ENCODE results near the gene MPZL3.

Gene MPZL3

DNA sequence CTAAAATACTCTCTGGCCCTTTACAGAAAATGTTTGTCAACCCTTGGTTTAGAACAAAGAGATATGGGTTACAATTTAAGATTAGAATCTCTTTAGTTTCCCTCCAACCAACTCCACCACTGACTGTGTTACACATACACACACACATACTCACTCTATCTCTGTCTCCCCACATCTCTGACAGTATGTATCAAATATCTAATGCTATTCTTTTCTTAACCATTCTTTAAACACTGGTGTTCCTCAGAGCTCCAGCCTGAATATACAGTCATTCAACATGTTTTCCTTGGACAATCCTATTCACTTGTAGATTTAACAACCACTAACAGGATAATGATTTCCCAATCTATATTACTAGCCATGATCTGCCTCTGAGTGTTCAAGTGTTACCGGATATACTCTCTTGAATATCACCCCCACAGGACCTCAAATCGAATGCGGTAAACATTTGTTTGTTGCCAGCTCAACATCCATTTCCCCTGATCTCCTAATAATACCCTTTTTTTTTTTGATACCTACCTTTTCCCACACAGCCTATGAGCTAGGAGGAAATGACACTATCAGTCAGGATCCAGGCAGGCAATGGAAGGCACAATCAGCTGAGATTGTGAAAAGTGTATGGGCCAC, 6.1 kb downstream of the MPZL3 start:
- Mint-ChIP-seq H3K4me1 (ENCODE audit: low read depth) (peaks cover 87% of the 10 kb centered on the region), H3K4me3 (peak overlapping the region; percentile 54), H3K9me3 (ENCODE audit: low read depth) (no peaks in the 10 kb centered on the region), H3K36me3 (peaks cover 24% of the 10 kb centered on the region), H3K27me3 (no peaks in the 10 kb centered on the region), H3K27ac (peak overlapping the region; percentile 99)

DNA sequence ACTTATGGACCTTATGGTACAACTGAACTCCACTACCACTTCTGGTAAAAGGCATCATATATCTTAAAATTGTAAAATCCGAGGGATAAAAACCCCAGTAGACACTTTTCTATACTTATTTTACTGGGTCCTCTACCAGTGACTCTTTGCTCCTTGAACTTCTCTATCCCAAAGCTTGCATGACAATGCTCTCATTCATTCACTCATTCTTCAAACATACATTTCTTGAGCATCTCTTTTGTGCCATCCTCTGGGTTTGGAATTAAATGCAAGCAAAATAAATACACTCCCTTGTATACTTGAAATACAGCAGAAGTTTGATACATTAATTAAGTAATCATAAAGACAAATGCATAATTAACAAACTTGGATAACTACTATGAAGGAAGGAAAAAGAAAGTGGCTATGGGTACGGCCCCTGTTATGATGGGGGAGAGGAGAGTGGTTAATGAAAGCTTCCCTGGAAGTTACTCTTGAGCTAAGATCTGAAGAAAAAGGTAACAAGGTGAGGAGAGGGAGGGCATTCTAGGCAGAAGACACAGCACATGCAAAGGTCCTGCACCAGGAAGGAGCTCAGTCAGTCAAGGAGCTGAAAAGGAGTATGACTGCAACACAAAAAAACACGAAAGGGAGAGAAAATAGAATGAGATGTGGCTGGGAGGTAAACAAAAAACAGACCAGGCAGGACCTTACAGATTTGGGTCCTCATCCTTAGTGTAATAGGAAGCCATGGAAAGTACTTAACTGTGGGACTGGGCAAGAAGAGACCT, 8.0 kb downstream of the MPZL3 start:
- no peaks in the 10 kb centered on the region for H3K27me3 Mint-ChIP-seq
- H3K9me3 Mint-ChIP-seq (ENCODE audit: low read depth) = no peaks in the 10 kb centered on the region
- H3K4me3 Mint-ChIP-seq = peak overlapping the region; percentile 59
- H3K36me3 Mint-ChIP-seq = peaks cover 30% of the 10 kb centered on the region
- H3K27ac Mint-ChIP-seq = peak overlapping the region; percentile 99
- peaks cover 86% of the 10 kb centered on the region for H3K4me1 Mint-ChIP-seq (ENCODE audit: low read depth)

DNA sequence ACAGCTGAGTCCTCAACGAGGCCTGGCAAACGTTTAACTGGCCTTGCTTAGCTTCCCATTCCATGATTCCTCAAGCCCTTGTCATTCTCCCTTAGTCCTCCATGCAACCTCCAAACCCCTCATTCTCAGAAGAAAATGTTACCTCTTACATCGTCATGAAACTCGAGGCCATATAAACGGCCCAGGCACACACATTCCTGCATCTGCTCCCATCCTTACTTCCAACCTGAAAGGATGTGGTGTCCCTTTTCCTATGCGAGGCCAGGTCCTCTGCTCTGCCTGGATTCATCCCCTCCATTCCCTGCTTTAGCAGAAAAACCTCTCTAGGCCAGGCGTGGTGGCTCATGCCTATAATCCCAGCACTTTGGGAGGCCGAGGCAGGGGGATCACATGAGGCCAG, 9.0 kb downstream of the MPZL3 start:
- H3K4me3 Mint-ChIP-seq = peak overlapping the region; percentile 94
- peaks cover 90% of the 10 kb centered on the region for H3K4me1 Mint-ChIP-seq (ENCODE audit: low read depth)
- H3K9me3 Mint-ChIP-seq (ENCODE audit: low read depth) = no peaks in the 10 kb centered on the region
- no peaks in the 10 kb centered on the region for H3K27me3 Mint-ChIP-seq
- H3K36me3 Mint-ChIP-seq = peaks cover 39% of the 10 kb centered on the region
- H3K27ac Mint-ChIP-seq = peak overlapping the region; percentile 99

GRCh38 chr11:118241764-118242098, 10.4 kb downstream of the MPZL3 start:
- Mint-ChIP-seq H3K27ac (peak overlapping the region; percentile 99), H3K4me3 (peak overlapping the region; percentile 94), H3K9me3 (ENCODE audit: low read depth) (no peaks in the 10 kb centered on the region), H3K4me1 (ENCODE audit: low read depth) (peaks cover 94% of the 10 kb centered on the region), H3K27me3 (no peaks in the 10 kb centered on the region), H3K36me3 (peaks cover 36% of the 10 kb centered on the region)

DNA sequence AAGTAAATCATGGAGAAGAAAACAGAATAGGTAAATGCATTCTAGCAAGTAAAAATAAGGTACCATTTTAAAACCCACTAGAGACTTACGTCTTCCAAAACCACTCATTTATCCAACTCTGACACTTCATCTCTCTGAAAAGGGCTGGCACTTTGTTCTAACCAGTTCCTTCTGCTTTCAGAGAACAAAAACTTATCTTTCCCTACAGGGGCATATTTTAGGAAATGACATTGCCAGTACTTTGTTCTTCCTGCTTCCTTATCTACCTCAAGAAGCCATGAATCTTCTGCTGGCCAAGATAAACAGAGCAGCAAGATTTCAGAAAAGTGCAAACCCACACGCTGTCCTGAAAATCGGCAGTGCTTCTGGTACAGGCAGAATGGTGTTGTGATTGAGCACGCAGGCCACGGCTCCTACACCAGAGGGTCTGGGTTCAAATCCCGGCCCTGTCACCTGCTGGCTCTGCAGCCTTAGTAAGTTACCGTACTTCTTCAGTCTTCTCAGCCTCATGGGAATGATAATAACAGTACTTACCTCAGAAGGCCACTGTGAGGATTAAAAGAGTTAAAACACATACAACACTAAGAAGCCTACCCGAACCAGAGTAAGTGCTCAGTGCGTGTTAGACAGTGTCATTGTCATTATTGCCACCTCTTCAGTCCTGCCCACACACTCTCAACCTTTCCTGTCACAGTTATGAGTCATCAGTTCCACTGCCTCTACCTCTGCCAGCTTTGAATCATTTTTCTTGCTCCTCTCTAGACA, 11.0 kb downstream of the MPZL3 start:
- Mint-ChIP-seq H3K9me3 (ENCODE audit: low read depth) (no peaks in the 10 kb centered on the region), H3K27me3 (no peaks in the 10 kb centered on the region), H3K27ac (peak overlapping the region; percentile 99), H3K36me3 (peaks cover 39% of the 10 kb centered on the region), H3K4me1 (ENCODE audit: low read depth) (peaks cover 95% of the 10 kb centered on the region), H3K4me3 (peak overlapping the region; percentile 94)

DNA sequence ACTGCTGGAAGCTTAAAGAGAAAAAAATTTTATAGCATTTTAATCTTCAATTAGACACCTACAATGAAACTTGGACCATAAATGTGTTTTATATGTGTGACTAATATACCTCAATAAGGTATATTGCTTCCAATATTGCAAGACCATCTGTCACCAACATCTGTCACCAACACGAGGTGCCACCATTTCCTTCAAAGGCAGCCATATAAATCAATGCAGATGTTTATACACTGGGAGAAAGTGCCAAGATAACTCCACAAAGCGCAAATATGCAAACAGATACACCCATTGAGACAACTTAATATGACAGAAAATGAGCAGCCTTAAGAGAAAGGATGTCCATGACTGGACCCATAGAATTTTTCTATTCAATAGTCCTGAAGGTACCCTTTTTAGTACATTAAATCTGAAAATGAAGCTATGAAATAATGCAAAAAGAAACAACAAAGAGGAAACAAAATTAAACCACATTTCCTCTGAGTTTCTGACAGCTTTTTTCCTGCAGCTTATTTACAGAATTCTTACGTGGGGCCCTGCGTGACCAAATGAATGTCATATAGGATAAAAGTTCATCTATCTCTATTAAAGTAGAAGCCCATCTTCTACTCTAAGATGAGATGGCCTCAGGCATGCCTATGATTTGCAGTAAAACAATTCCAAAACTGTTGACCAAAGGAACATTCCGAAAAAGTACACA, 12.5 kb downstream of the MPZL3 start:
- peaks cover 93% of the 10 kb centered on the region for H3K4me1 Mint-ChIP-seq (ENCODE audit: low read depth)
- H3K27ac Mint-ChIP-seq = peak overlapping the region; percentile 99
- H3K9me3 Mint-ChIP-seq (ENCODE audit: low read depth) = no peaks in the 10 kb centered on the region
- peaks cover 41% of the 10 kb centered on the region for H3K36me3 Mint-ChIP-seq
- peak overlapping the region; percentile 94 for H3K4me3 Mint-ChIP-seq
- H3K27me3 Mint-ChIP-seq = no peaks in the 10 kb centered on the region

GRCh38 chr11:118238929-118239328, 13.2 kb downstream of the MPZL3 start:
- H3K4me3 Mint-ChIP-seq = peak overlapping the region; percentile 94
- H3K9me3 Mint-ChIP-seq (ENCODE audit: low read depth) = no peaks in the 10 kb centered on the region
- H3K4me1 Mint-ChIP-seq (ENCODE audit: low read depth) = peaks cover 93% of the 10 kb centered on the region
- H3K27me3 Mint-ChIP-seq = no peaks in the 10 kb centered on the region
- H3K36me3 Mint-ChIP-seq = peaks cover 40% of the 10 kb centered on the region
- peak overlapping the region; percentile 99 for H3K27ac Mint-ChIP-seq

GRCh38 chr11:118238421-118238820, 13.7 kb downstream of the MPZL3 start:
- peak overlapping the region; percentile 94 for H3K4me3 Mint-ChIP-seq
- peaks cover 93% of the 10 kb centered on the region for H3K4me1 Mint-ChIP-seq (ENCODE audit: low read depth)
- H3K27me3 Mint-ChIP-seq = no peaks in the 10 kb centered on the region
- H3K36me3 Mint-ChIP-seq = peaks cover 42% of the 10 kb centered on the region
- H3K27ac Mint-ChIP-seq = peak overlapping the region; percentile 99
- no peaks in the 10 kb centered on the region for H3K9me3 Mint-ChIP-seq (ENCODE audit: low read depth)

DNA sequence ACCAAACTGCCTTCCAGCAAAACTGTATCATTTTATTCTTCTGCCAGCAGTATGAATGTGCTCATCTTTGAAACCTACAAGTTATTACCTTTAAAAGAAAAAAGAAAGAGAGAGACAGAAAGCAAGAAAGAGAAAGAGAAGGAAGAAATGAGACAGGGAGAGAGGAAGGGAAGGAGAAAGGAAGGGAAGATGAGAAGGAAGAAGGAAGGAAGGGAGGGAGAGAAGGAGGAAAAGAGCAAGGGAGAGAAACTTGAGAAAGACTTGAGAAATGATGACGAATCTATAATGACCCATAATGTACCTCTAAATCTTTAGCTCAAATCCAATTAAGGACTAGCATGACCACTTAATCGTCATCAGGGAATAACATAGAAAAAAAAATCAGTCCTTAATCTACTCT, 16.0 kb downstream of the MPZL3 start:
- H3K9me3 Mint-ChIP-seq (ENCODE audit: low read depth) = no peaks in the 10 kb centered on the region
- peaks cover 82% of the 10 kb centered on the region for H3K4me1 Mint-ChIP-seq (ENCODE audit: low read depth)
- peak overlapping the region; percentile 99 for H3K27ac Mint-ChIP-seq
- peak overlapping the region; percentile 94 for H3K4me3 Mint-ChIP-seq
- no peaks in the 10 kb centered on the region for H3K27me3 Mint-ChIP-seq
- peaks cover 49% of the 10 kb centered on the region for H3K36me3 Mint-ChIP-seq

- Mint-ChIP-seq H3K36me3 (peaks cover 45% of the 10 kb centered on the region), H3K9me3 (ENCODE audit: low read depth) (no peaks in the 10 kb centered on the region), H3K27ac (no peak overlapping the region), H3K27me3 (no peaks in the 10 kb centered on the region), H3K4me1 (ENCODE audit: low read depth) (peaks cover 71% of the 10 kb centered on the region), H3K4me3 (no peak overlapping the region)
Measured at GRCh38 chr11:118234833-118235232, 17.3 kb downstream of the MPZL3 start.

DNA sequence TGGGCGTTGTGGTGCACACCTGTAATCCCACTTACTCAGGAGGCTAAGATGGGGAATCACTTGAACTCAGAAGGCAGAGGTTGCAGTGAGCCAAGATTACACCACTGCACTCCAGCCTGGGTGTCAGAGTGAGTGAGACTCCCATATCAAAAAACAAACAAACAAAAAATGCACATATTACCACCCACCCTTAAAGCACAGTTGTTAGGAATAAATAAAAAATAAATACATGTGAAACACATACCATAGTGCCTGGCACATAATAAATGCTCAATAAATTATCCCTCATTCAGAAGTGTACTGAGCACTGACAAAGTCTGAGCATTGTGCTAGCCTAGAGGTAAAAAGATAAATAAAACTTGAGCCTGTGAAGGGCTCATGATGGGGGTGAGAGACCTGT, 18.3 kb downstream of the MPZL3 start:
- Mint-ChIP-seq H3K4me3 (peak overlapping the region; percentile 17), H3K9me3 (ENCODE audit: low read depth) (no peaks in the 10 kb centered on the region), H3K27ac (no peak overlapping the region), H3K36me3 (peaks cover 50% of the 10 kb centered on the region), H3K4me1 (ENCODE audit: low read depth) (peaks cover 63% of the 10 kb centered on the region), H3K27me3 (no peaks in the 10 kb centered on the region)

- peaks cover 62% of the 10 kb centered on the region for H3K4me1 Mint-ChIP-seq (ENCODE audit: low read depth)
- no peak overlapping the region for H3K27ac Mint-ChIP-seq
- H3K27me3 Mint-ChIP-seq = no peaks in the 10 kb centered on the region
- H3K4me3 Mint-ChIP-seq = peak overlapping the region; percentile 74
- peaks cover 47% of the 10 kb centered on the region for H3K36me3 Mint-ChIP-seq
- no peaks in the 10 kb centered on the region for H3K9me3 Mint-ChIP-seq (ENCODE audit: low read depth)
Measured at GRCh38 chr11:118233377-118233776, 18.8 kb downstream of the MPZL3 start.

DNA sequence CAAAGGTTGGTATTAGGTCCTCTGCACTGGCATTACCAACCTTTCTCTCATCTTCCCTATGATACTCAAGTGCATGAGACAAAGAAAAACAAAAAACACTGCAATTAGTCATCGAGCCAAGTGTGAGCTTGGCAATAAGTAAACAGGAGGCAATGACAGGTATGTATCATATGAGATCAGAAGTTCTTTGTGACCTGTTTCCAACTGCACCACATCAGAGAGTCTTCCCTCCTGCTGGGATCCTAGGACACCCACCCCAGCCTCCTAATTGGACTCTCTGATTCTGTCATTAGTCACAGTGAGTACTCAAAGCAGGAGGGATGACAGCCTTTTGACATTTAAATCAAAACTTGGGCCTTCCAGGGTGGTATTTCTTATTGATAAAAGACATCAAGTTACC, 19.5 kb downstream of the MPZL3 start:
- Mint-ChIP-seq H3K27ac (no peak overlapping the region), H3K4me3 (peak overlapping the region; percentile 74), H3K4me1 (ENCODE audit: low read depth) (peaks cover 62% of the 10 kb centered on the region), H3K27me3 (no peaks in the 10 kb centered on the region), H3K9me3 (ENCODE audit: low read depth) (no peaks in the 10 kb centered on the region), H3K36me3 (peaks cover 51% of the 10 kb centered on the region)

DNA sequence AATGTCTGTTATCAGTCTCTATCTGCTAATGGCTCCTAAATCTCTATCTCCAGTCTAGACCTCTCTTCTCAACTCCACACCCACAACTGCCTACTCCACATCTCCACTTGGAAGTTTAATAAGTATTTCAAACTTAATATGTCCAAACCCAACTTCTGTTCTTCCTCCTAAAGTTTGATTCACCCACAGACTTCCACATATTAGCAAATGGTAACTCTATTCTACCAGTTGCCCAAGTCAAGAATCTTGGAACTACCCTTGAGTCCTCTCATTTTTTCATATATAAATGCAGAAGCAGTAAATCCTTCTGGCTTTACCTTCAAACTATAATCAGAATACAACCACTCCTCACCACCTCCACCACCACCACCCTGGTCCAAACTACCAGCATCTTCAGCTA, 20.7 kb downstream of the MPZL3 start:
- Mint-ChIP-seq H3K9me3 (ENCODE audit: low read depth) (no peaks in the 10 kb centered on the region), H3K4me3 (no peak overlapping the region), H3K36me3 (peaks cover 56% of the 10 kb centered on the region), H3K4me1 (ENCODE audit: low read depth) (peaks cover 62% of the 10 kb centered on the region), H3K27me3 (no peaks in the 10 kb centered on the region), H3K27ac (no peak overlapping the region)

DNA sequence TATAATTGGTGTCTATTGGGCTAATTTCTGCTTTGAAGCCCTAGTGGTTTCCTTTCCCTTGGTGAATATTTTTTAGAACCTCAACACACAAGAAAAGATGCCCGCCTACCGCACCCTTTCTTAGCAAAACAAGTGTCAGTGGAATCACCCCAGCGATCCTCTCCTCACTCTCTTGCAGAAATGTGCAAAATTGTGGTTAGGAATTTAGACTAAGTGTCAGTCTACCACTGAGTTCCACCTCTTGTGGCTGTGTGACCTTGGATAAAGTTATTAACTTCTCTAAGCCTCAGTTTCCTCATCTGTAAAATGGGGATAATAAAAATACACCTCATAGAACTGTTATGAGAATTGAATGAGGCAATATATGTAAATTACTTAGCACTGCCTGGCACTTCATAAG, 22.1 kb downstream of the MPZL3 start:
- peaks cover 64% of the 10 kb centered on the region for H3K4me1 Mint-ChIP-seq (ENCODE audit: low read depth)
- no peak overlapping the region for H3K27ac Mint-ChIP-seq
- no peaks in the 10 kb centered on the region for H3K27me3 Mint-ChIP-seq
- H3K4me3 Mint-ChIP-seq = no peak overlapping the region
- peaks cover 57% of the 10 kb centered on the region for H3K36me3 Mint-ChIP-seq
- H3K9me3 Mint-ChIP-seq (ENCODE audit: low read depth) = peaks cover 6% of the 10 kb centered on the region

Measured in activated naive CD8-positive, alpha-beta T cell (primary cell).